ENCODE results near the gene ABCC6. TPM values are rescaled to one million over a fixed set of nuclear protein-coding genes. Genes with fewer than 3 reads are reported as not detected.

ABCC6 gene
- total RNA-seq, 5 donors from 2014 or later (not counting 1 experiment from before 2014, with no cell fraction given) = 0.12 TPM; not detected in 4

DNA sequence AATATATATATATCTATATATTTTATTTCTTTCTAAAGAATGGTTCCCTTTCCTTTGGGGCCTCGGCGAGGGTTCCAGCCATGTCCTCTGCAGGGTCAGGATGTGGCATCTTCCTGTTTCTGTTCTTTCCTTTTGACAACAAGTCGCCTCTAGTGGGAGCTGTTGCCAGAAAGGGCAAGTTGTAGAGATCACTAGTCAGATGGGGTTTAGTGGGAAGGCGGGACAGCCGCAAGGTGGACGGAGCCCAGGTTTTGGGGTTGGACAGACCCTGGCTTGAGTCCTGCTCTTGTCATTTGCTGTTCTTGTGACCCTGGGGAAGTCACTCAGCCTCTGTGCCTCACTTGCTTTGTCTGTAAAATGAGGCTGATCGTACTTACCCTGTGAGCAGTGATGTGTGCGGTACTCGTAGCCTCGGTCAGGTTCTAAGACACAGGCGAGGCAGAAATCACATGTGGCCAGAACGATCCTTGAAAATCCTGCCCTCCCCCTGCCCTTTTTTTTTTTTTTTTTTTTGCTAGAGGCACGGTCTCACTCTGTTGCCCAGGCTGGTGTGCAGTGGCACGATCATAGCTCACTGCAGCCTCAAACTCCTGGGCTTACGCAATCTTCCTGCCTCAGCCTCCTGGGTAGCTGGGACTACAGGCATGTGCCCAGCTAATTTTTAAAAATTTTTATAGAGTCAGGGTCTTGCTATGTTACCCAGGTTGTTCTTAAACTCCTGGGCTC is 80.1 kb downstream of the ABCC6 start:
- ATAC-seq (replicated peaks in 1 of 4) = no peak
- no peaks in the 10 kb centered on the region for H3K4me1 ChIP-seq (ENCODE audit: control insufficient read depth in 1 of 2, extremely low read depth in 1 of 2, insufficient read depth in 2 of 2, low read length in 2 of 2)
- CTCF ChIA-PET = no interaction called here
- H3K4me3 ChIP-seq (ENCODE audit: control insufficient read depth in 1 of 2, extremely low read depth in 1 of 2, low read length in 1 of 2) = no peak overlapping the region
- Mint-ChIP-seq H3K36me3 (peaks cover 45% of the 10 kb centered on the region), H3K4me3 (no peak overlapping the region), H3K27ac (no peak overlapping the region), H3K4me1 (no peaks in the 10 kb centered on the region), H3K9me3 (no peaks in the 10 kb centered on the region), H3K27me3 (no peaks in the 10 kb centered on the region)
- no peak overlapping the region for H3K27ac ChIP-seq (ENCODE audit: low read length)
- H3K36me3 ChIP-seq (ENCODE audit: control insufficient read depth in 2 of 2, extremely low read depth in 1 of 2, insufficient read depth in 1 of 2, low read length in 1 of 2) = peaks cover 12 to 68% of the 10 kb centered on the region in 2 donors
- no peaks in the 10 kb centered on the region for H3K27me3 ChIP-seq (replicated peaks in 1 of 2; ENCODE audit: control insufficient read depth in 2 of 2, extremely low read depth in 1 of 2, insufficient read depth in 2 of 2, low read length in 1 of 2)
- POLR2A ChIA-PET = no interaction called here
- H3K9me3 ChIP-seq = no peaks in the 10 kb centered on the region
- peak in 1 of 35 experiments; percentile 9 for DNase-seq
- 98% methylated on average over 11 of the region's 15 CpGs for WGBS (ENCODE audit: insufficient coverage)

DNA sequence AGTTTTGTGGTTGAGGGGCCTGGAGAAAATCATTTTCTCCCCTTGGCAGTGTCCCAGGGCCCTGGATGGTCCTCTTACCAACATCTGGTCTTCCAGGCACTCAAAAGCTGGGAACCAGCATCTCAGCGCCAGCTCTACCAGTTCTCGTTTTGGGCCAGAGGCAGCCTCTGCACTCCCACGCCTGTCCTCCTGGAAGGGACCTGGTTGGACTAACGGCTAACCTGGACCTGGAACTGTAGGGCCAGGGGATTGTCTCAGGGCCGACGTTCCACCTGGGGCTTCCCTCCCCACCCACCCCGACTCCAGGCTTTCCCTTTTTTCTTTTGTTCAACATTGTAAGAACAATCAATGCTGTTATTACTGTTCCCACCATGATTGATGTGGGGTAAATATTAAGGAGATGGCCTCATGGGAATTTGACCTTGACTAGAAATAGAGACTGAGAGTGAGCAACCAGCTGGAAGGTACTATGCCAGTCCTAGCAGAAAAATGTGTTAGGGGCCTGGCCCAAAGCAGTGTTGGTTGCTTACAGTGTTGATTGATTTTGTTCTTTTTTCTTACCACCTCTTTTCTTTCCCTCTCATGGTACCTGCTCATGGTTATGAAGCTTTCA is 81.4 kb downstream of the ABCC6 start:
- CTCF ChIA-PET = no interaction called here
- Histone ChIP-seq H3K9me3 (no peaks in the 10 kb centered on the region), H3K36me3 (ENCODE audit: control insufficient read depth in 2 of 2, extremely low read depth in 1 of 2, insufficient read depth in 1 of 2, low read length in 1 of 2) (peaks cover 15 to 81% of the 10 kb centered on the region in 2 donors), H3K4me3 (ENCODE audit: control insufficient read depth in 1 of 2, extremely low read depth in 1 of 2, low read length in 1 of 2) (no peak overlapping the region), H3K27me3 (replicated peaks in 1 of 2; ENCODE audit: control insufficient read depth in 2 of 2, extremely low read depth in 1 of 2, insufficient read depth in 2 of 2, low read length in 1 of 2) (no peaks in the 10 kb centered on the region), H3K27ac (ENCODE audit: low read length) (no peak overlapping the region), H3K4me1 (ENCODE audit: control insufficient read depth in 1 of 2, extremely low read depth in 1 of 2, insufficient read depth in 2 of 2, low read length in 2 of 2) (no peaks in the 10 kb centered on the region)
- Mint-ChIP-seq H3K27ac (no peak overlapping the region), H3K4me1 (no peaks in the 10 kb centered on the region), H3K36me3 (peaks cover 48% of the 10 kb centered on the region), H3K9me3 (no peaks in the 10 kb centered on the region), H3K27me3 (no peaks in the 10 kb centered on the region), H3K4me3 (no peak overlapping the region)
- POLR2A ChIA-PET = no interaction called here
- ATAC-seq (replicated peaks in 1 of 4) (no peak), DNase-seq (no peak)
- WGBS (ENCODE audit: insufficient coverage) = 96% methylated on average over 4 of the region's 7 CpGs

DNA sequence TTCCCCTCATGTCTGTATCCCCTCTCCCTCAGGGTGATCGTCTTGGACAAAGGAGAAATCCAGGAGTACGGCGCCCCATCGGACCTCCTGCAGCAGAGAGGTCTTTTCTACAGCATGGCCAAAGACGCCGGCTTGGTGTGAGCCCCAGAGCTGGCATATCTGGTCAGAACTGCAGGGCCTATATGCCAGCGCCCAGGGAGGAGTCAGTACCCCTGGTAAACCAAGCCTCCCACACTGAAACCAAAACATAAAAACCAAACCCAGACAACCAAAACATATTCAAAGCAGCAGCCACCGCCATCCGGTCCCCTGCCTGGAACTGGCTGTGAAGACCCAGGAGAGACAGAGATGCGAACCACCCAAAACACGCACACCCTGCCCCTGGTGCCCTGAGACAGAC is 82.2 kb downstream of the ABCC6 start:
- H3K4me1 ChIP-seq (ENCODE audit: control insufficient read depth in 1 of 2, extremely low read depth in 1 of 2, insufficient read depth in 2 of 2, low read length in 2 of 2) = no peaks in the 10 kb centered on the region
- peaks cover 16 to 88% of the 10 kb centered on the region in 2 donors for H3K36me3 ChIP-seq (ENCODE audit: control insufficient read depth in 2 of 2, extremely low read depth in 1 of 2, insufficient read depth in 1 of 2, low read length in 1 of 2)
- WGBS (ENCODE audit: insufficient coverage) = 97% methylated on average over 9 of the region's 11 CpGs
- ChIA-PET CTCF (no interaction called here), POLR2A (no interaction called here)
- H3K27ac Mint-ChIP-seq = no peak overlapping the region
- H3K36me3 Mint-ChIP-seq = peaks cover 56% of the 10 kb centered on the region
- H3K27me3 ChIP-seq (replicated peaks in 1 of 2; ENCODE audit: control insufficient read depth in 2 of 2, extremely low read depth in 1 of 2, insufficient read depth in 2 of 2, low read length in 1 of 2) = no peaks in the 10 kb centered on the region
- ATAC-seq (replicated peaks in 1 of 4) (no peak), DNase-seq (no peak)
- H3K9me3 Mint-ChIP-seq = no peaks in the 10 kb centered on the region
- H3K4me3 ChIP-seq (ENCODE audit: control insufficient read depth in 1 of 2, extremely low read depth in 1 of 2, low read length in 1 of 2) = no peak overlapping the region
- no peaks in the 10 kb centered on the region for H3K27me3 Mint-ChIP-seq
- H3K4me1 Mint-ChIP-seq = no peaks in the 10 kb centered on the region
- H3K27ac ChIP-seq (ENCODE audit: low read length) = no peak overlapping the region
- H3K4me3 Mint-ChIP-seq = no peak overlapping the region
- no peaks in the 10 kb centered on the region for H3K9me3 ChIP-seq

DNA sequence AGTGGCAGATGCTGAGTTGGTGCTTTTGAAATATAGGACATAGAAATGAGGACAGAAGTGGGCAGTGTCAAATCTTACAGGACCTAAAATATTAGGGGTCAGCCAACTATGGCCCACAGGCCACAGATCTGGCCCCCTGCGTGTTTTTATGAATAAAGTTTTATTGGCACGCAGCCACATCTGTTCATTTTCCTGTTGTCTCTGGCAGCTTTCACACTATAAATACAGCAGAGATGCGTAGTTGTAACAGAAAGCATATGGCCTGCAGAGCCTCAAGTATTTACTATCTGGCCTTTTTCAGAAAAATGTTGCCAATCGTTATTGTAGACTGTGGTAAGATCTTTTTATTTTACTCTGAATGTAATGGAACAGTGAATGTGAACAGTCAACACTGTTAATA is 82.8 kb downstream of the ABCC6 start:
- Histone ChIP-seq H3K4me1 (ENCODE audit: control insufficient read depth in 1 of 2, extremely low read depth in 1 of 2, insufficient read depth in 2 of 2, low read length in 2 of 2) (no peaks in the 10 kb centered on the region), H3K4me3 (ENCODE audit: control insufficient read depth in 1 of 2, extremely low read depth in 1 of 2, low read length in 1 of 2) (no peak overlapping the region), H3K27ac (ENCODE audit: low read length) (no peak overlapping the region), H3K27me3 (replicated peaks in 1 of 2; ENCODE audit: control insufficient read depth in 2 of 2, extremely low read depth in 1 of 2, insufficient read depth in 2 of 2, low read length in 1 of 2) (no peaks in the 10 kb centered on the region), H3K36me3 (ENCODE audit: control insufficient read depth in 2 of 2, extremely low read depth in 1 of 2, insufficient read depth in 1 of 2, low read length in 1 of 2) (peaks cover 16 to 91% of the 10 kb centered on the region in 2 donors), H3K9me3 (no peaks in the 10 kb centered on the region)
- ChIA-PET POLR2A (no interaction called here), CTCF (no interaction called here)
- Mint-ChIP-seq H3K27me3 (no peaks in the 10 kb centered on the region), H3K4me3 (no peak overlapping the region), H3K4me1 (no peaks in the 10 kb centered on the region), H3K9me3 (no peaks in the 10 kb centered on the region), H3K36me3 (peaks cover 56% of the 10 kb centered on the region), H3K27ac (no peak overlapping the region)
- no peak for DNase-seq
- WGBS (ENCODE audit: insufficient coverage) = 100% methylated on average over 2 of the region's 4 CpGs
- ATAC-seq (replicated peaks in 1 of 4) = no peak

GRCh38 chr16:16139806-16140205 is 83.5 kb downstream of the ABCC6 start:
- peaks cover 18 to 93% of the 10 kb centered on the region in 2 donors for H3K36me3 ChIP-seq (ENCODE audit: control insufficient read depth in 2 of 2, extremely low read depth in 1 of 2, insufficient read depth in 1 of 2, low read length in 1 of 2)
- ATAC-seq (replicated peaks in 1 of 4) (no peak), DNase-seq (no peak)
- peaks cover 57% of the 10 kb centered on the region for H3K36me3 Mint-ChIP-seq
- no peaks in the 10 kb centered on the region for H3K27me3 ChIP-seq (replicated peaks in 1 of 2; ENCODE audit: control insufficient read depth in 2 of 2, extremely low read depth in 1 of 2, insufficient read depth in 2 of 2, low read length in 1 of 2)
- ChIA-PET POLR2A (no interaction called here), CTCF (no interaction called here)
- H3K4me3 Mint-ChIP-seq = no peak overlapping the region
- H3K4me1 Mint-ChIP-seq = no peaks in the 10 kb centered on the region
- 97% methylated on average over 6 of the region's 7 CpGs for WGBS (ENCODE audit: insufficient coverage)
- no peaks in the 10 kb centered on the region for H3K9me3 ChIP-seq
- no peaks in the 10 kb centered on the region for H3K27me3 Mint-ChIP-seq
- H3K27ac ChIP-seq (ENCODE audit: low read length) = no peak overlapping the region
- no peak overlapping the region for H3K27ac Mint-ChIP-seq
- H3K4me1 ChIP-seq (ENCODE audit: control insufficient read depth in 1 of 2, extremely low read depth in 1 of 2, insufficient read depth in 2 of 2, low read length in 2 of 2) = no peaks in the 10 kb centered on the region
- H3K4me3 ChIP-seq (ENCODE audit: control insufficient read depth in 1 of 2, extremely low read depth in 1 of 2, low read length in 1 of 2) = no peak overlapping the region
- no peaks in the 10 kb centered on the region for H3K9me3 Mint-ChIP-seq

DNA sequence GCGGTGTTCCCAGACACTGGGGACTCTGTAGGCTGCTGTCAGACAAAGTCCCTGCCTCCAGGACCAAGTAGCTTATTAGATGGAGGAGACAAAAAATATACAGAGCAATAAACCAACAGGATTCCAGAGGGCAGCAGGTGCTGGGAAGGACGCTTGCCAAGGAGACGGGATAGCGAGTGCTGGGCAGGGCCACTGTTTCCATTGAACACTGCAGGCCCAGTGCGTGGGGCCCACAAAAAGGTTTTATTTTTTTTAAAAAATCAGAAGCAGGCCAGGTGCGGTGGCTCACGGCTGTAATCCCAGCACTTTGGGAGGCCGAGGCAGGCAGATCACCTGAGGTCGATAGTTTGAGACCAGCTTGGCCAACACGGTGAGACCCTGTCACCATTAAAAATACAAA is 84.2 kb downstream of the ABCC6 start:
- DNase-seq (no peak), ATAC-seq (replicated peaks in 1 of 4) (no peak)
- H3K27ac Mint-ChIP-seq = no peak overlapping the region
- H3K27ac ChIP-seq (ENCODE audit: low read length) = no peak overlapping the region
- H3K4me1 ChIP-seq (ENCODE audit: control insufficient read depth in 1 of 2, extremely low read depth in 1 of 2, insufficient read depth in 2 of 2, low read length in 2 of 2) = no peaks in the 10 kb centered on the region
- H3K9me3 Mint-ChIP-seq = no peaks in the 10 kb centered on the region
- H3K27me3 Mint-ChIP-seq = no peaks in the 10 kb centered on the region
- no peaks in the 10 kb centered on the region for H3K27me3 ChIP-seq (replicated peaks in 1 of 2; ENCODE audit: control insufficient read depth in 2 of 2, extremely low read depth in 1 of 2, insufficient read depth in 2 of 2, low read length in 1 of 2)
- CTCF ChIA-PET = no interaction called here
- POLR2A ChIA-PET = no interaction called here
- H3K9me3 ChIP-seq = no peaks in the 10 kb centered on the region
- peaks cover 22 to 95% of the 10 kb centered on the region in 2 donors for H3K36me3 ChIP-seq (ENCODE audit: control insufficient read depth in 2 of 2, extremely low read depth in 1 of 2, insufficient read depth in 1 of 2, low read length in 1 of 2)
- H3K4me3 Mint-ChIP-seq = no peak overlapping the region
- no peaks in the 10 kb centered on the region for H3K4me1 Mint-ChIP-seq
- H3K4me3 ChIP-seq (ENCODE audit: control insufficient read depth in 1 of 2, extremely low read depth in 1 of 2, low read length in 1 of 2) = no peak overlapping the region
- 94% methylated on average over 9 of the region's 10 CpGs for WGBS (ENCODE audit: insufficient coverage)
- H3K36me3 Mint-ChIP-seq = peaks cover 56% of the 10 kb centered on the region

Measured in T-cell (primary cell).